ENCODE results near the gene REX1BD. TPM values are rescaled to one million over a fixed set of nuclear protein-coding genes. Genes with fewer than 3 reads are reported as not detected.
A peak's percentile ranks its signal among the peaks of the same experiment; 100 is the strongest.

The REX1BD gene
- total RNA-seq, 1 experiment from 2014 or later = 24.8 TPM

- Histone ChIP-seq H3K4me3 (no peak overlapping the region), H3K27me3 (peaks cover 78% of the 10 kb centered on the region), H3K27ac (no peak overlapping the region), H3K4me1 (peaks cover 17% of the 10 kb centered on the region), H3K36me3 (no peaks in the 10 kb centered on the region), H3K9me3 (replicated peaks) (no peaks in the 10 kb centered on the region)
- no peak for DNase-seq
These were observed 22.9 kb downstream of the REX1BD start for GRCh38 chr19:18611327-18612050.

GRCh38 chr19:18612051-18612771 is 23.6 kb downstream of the REX1BD start:
- Histone ChIP-seq H3K4me1 (peaks cover 17% of the 10 kb centered on the region), H3K27ac (no peak overlapping the region), H3K27me3 (peaks cover 77% of the 10 kb centered on the region), H3K36me3 (no peaks in the 10 kb centered on the region), H3K4me3 (peak overlapping the region; percentile 34), H3K9me3 (replicated peaks) (no peaks in the 10 kb centered on the region)
- no peak for DNase-seq

DNA sequence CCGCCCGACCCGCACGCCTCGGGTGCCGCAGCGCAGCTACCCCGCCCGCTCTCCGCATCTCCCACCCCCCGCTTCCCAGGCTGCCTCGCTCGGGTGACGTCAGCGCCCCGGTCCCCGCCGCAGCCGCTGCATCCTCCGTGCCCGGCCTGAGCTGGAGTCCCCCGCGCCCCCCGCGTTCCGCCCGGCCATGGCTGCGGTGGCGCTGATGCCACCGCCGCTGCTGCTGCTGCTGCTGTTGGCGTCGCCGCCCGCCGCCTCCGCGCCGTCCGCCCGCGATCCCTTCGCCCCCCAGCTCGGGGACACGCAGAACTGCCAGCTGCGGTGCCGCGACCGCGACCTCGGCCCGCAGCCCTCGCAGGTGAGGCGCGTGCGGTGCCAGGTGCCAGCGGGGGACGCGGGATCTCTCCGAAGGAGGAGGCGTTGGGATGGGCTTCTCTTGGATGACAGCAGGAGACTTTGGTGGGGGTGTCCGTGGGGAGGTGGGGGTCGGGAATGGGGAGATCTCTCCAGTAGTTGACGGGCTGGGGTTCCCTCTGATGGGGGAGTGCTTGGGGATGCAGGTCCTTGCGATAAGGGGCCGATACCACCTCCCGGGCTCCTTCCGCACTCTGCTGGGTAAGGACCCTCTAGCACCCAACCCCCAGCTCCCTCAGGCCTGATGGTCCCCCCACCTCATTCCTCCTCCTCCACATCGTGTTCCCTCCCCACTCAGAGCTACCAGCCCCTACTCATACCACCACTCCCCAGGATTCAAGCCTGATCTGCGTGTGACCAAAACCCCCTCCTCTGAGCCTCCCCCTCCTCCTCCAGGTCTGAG is 24.4 kb downstream of the REX1BD start, which contains the start of gene TMEM59L:
Gene TMEM59L (plus strand): TSS at position 99 of the 817 bp plus-strand sequence. CDS start 89 bp downstream, at position 188.
- peak within 1 kb of the TSS; percentile 34 for H3K4me3 ChIP-seq
- no peaks in the 10 kb centered on the region for H3K9me3 ChIP-seq (replicated peaks)
- DNase-seq = no peak
- no peak within 1 kb of the TSS for H3K27ac ChIP-seq
- peaks cover 69% of the 10 kb centered on the region for H3K27me3 ChIP-seq
- no peaks in the 10 kb centered on the region for H3K36me3 ChIP-seq
- peaks cover 17% of the 10 kb centered on the region for H3K4me1 ChIP-seq

DNA sequence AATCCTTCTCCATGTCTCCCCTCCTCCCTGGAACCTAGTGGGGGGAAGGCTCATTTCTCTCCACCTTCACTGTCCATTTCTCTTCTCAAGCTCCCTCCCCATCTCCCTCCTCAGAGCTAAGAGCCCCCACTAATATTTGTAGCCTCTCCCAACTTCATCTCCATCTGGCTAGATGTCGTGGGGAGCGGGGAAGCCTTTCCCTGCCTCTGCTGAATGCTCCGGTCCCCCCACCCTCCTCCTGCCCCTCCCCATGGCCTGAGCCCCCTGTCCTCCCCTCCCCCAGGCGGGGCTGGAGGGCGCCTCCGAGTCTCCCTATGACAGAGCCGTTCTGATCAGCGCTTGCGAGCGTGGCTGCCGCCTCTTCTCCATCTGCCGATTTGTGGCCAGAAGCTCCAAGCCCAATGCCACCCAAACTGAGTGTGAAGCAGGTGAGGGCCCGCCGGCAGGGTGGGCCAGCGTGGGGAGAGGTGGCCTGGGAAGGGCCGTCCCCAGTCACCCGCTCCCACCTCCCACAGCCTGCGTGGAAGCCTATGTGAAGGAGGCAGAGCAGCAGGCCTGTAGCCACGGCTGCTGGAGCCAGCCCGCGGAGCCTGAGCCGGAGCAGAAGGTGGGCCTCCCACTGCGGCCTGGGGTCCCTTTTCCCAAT is 25.1 kb downstream of the REX1BD start:
- Histone ChIP-seq H3K36me3 (no peaks in the 10 kb centered on the region), H3K27ac (no peak overlapping the region), H3K4me3 (no peak overlapping the region), H3K9me3 (replicated peaks) (no peaks in the 10 kb centered on the region), H3K27me3 (peaks cover 62% of the 10 kb centered on the region), H3K4me1 (peaks cover 17% of the 10 kb centered on the region)
- DNase-seq = no peak

DNA sequence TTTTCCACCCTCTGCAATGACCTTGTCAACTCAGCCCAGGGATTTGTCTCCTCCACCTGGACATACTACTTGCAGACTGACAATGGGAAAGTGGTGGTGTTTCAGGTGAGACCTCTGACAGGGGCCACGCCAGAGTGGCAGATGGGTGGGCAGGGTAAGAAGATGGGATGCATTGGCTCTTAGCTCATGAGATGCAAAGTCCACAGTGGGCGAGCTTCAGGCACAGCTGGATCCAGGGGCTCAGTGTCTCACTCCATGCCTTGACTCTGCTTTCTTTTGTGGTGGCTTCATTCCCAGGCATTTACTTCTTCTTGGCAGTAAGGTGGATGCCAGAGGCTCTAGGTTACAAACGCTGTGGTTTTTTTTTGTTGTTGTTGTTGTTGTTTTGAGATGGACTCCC is 27.4 kb downstream of the REX1BD start:
- Histone ChIP-seq H3K4me1 (peaks cover 6% of the 10 kb centered on the region), H3K9me3 (replicated peaks) (no peaks in the 10 kb centered on the region), H3K27me3 (peaks cover 39% of the 10 kb centered on the region), H3K27ac (no peak overlapping the region), H3K36me3 (no peaks in the 10 kb centered on the region), H3K4me3 (no peak overlapping the region)
- DNase-seq = no peak

DNA sequence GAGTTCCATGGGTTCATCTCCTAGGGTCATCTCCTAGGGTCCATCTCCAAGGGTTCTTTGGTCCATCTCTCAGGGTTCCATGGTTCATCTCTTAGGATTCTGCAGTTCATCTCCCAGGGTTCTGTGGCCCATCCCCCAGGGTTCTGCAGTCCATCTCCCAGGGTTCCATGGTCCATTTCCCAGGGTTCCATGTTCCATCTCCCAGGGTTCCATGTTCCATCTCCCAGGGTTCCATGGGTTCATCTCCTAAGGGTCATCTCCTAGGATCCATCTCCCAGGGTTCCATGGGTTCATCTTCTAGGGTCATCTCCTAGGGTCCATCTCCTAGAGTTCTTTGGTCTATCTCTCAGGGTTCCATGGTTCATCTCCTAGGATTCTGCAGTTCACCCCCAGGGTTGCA is 29.0 kb downstream of the REX1BD start:
- Histone ChIP-seq H3K4me3 (no peak overlapping the region), H3K4me1 (peaks cover under 1% of the 10 kb centered on the region; the same call in 1 of the 2 replicates), H3K27ac (no peak overlapping the region), H3K36me3 (no peaks in the 10 kb centered on the region), H3K27me3 (peaks cover 26% of the 10 kb centered on the region), H3K9me3 (replicated peaks) (no peaks in the 10 kb centered on the region)
- no peak for DNase-seq

DNA sequence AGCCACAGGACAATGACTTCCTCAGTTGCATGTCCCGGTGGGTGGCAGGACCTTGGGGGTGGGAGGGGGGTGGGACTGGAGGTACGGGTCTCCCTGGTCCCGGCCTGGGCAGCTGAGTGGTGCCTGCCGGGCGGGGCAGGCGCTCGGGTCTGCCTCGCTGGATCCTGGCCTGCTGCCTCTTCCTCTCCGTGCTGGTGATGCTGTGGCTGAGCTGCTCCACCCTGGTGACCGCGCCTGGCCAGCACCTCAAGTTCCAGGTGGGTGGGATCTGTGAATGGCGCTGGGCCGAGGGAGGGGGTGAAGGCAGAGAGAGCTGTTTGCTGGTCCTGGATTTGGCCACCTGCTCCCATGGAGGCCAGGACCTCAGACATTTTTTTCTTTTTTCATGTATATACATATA is 29.6 kb downstream of the REX1BD start:
- no peak for DNase-seq
- H3K27ac ChIP-seq = no peak overlapping the region
- H3K4me1 ChIP-seq = no peaks in the 10 kb centered on the region
- no peaks in the 10 kb centered on the region for H3K9me3 ChIP-seq (replicated peaks)
- H3K4me3 ChIP-seq = no peak overlapping the region
- H3K27me3 ChIP-seq = peaks cover 22% of the 10 kb centered on the region
- H3K36me3 ChIP-seq = no peaks in the 10 kb centered on the region

DNA sequence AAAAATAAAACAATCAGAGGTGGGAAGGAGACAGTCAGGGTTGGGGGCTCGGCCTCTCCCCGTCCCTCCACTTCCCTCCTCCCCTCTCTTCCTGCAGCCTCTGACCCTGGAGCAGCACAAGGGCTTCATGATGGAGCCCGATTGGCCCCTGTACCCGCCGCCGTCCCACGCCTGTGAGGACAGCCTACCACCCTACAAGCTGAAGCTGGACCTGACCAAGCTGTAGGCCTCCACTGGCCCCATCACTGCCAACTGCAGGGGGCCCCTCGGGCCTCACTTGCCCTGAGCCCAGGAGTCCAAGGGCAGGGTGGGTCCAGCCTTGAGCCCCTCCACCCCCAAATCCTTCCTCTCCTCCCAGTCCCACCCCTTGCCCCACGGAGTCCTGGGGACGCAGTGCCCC is 31.7 kb downstream of the REX1BD start:
- no peaks in the 10 kb centered on the region for H3K36me3 ChIP-seq

GRCh38 chr19:18620902-18621301 is 32.3 kb downstream of the REX1BD start:
- Histone ChIP-seq H3K9me3 (replicated peaks) (no peaks in the 10 kb centered on the region), H3K27me3 (no peaks in the 10 kb centered on the region), H3K36me3 (no peaks in the 10 kb centered on the region), H3K27ac (no peak overlapping the region), H3K4me1 (no peaks in the 10 kb centered on the region), H3K4me3 (no peak overlapping the region)
- no peak for DNase-seq

More for the DNA sequence above, 31.7 kb downstream of the REX1BD start:
- H3K27me3 ChIP-seq = peaks cover 2% of the 10 kb centered on the region
- DNase-seq = no peak
- no peaks in the 10 kb centered on the region for H3K4me1 ChIP-seq
- H3K4me3 ChIP-seq = no peak overlapping the region
- no peak overlapping the region for H3K27ac ChIP-seq
- no peaks in the 10 kb centered on the region for H3K9me3 ChIP-seq (replicated peaks)

- Histone ChIP-seq H3K36me3 (no peaks in the 10 kb centered on the region), H3K9me3 (replicated peaks) (no peaks in the 10 kb centered on the region), H3K27me3 (0 out of 2 replicates have a peak, but pooled peaks cover 2% of the 10 kb centered on the region), H3K4me1 (no peaks in the 10 kb centered on the region), H3K4me3 (no peak overlapping the region), H3K27ac (no peak overlapping the region)
- DNase-seq = no peak
These were observed 38.3 kb downstream of the REX1BD start for GRCh38 chr19:18626906-18627305.

DNA sequence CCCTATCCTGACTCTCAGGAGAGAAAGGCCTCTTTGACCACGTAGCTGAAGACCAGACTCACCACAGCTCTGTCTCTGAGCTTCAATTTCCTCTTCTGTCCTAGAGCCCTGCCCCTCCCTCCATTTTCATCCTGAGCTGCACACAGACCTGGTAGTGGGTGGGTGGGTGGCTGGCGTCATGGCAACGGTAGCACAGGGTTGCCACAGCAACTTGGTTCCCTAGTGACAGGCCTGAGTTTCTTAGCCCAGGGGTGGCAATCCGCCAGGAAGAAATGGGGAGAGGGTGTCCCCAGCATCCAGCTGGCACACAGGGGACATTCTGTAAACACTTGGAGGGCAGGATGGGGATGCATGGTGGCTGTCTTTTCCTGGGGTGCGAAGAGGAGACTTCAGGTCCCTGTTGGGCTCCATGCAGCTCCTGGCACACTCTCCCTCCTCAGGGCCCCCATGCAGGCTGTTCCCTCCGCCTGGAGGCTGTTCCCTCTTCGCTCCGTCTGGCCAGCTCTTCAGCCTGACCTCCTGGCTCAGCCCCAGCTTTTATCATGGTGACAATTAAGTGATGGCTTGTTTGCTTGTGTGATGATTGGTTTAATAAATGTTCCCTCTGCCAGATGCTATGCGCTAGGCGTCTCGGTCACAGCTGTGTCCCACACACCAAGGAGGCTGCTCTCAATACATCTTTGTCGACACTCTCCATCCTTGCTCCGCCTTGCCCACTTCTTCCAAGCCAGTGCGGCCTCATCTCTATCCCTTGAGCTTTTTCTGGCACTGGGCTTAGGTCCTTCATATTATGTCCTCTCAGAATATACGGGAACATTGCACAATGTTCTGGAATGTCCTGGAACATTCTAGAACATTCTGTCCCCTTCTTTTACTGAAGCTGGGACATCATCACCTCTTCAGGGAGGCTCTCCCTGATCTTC is 40.8 kb downstream of the REX1BD start:
- H3K36me3 ChIP-seq = no peaks in the 10 kb centered on the region
- H3K27me3 ChIP-seq = 0 out of 2 replicates have a peak, but pooled peaks cover 3% of the 10 kb centered on the region
- no peak for DNase-seq
- H3K9me3 ChIP-seq (replicated peaks) = no peaks in the 10 kb centered on the region
- no peak overlapping the region for H3K4me3 ChIP-seq
- no peaks in the 10 kb centered on the region for H3K4me1 ChIP-seq
- no peak overlapping the region for H3K27ac ChIP-seq

GRCh38 chr19:18633321-18633720 is 44.7 kb downstream of the REX1BD start:
- no peaks in the 10 kb centered on the region for H3K9me3 ChIP-seq (replicated peaks)
- H3K4me1 ChIP-seq = no peaks in the 10 kb centered on the region
- H3K27me3 ChIP-seq = 0 out of 2 replicates have a peak, but pooled peaks cover 10% of the 10 kb centered on the region
- no peak overlapping the region for H3K4me3 ChIP-seq
- no peak overlapping the region for H3K27ac ChIP-seq
- no peaks in the 10 kb centered on the region for H3K36me3 ChIP-seq
- peak; percentile 38 to 55 for DNase-seq

- Histone ChIP-seq H3K9me3 (replicated peaks) (no peaks in the 10 kb centered on the region), H3K27me3 (0 out of 2 replicates have a peak, but pooled peaks cover 10% of the 10 kb centered on the region), H3K4me1 (no peaks in the 10 kb centered on the region), H3K36me3 (no peaks in the 10 kb centered on the region), H3K4me3 (no peak overlapping the region), H3K27ac (no peak overlapping the region)
- DNase-seq = no peak
These were observed 46.2 kb downstream of the REX1BD start for GRCh38 chr19:18634612-18635297.

All from SJCRH30 (cell line).